ENCODE measurements around the gene RNASEH2A. TPM values are rescaled to one million over a fixed set of nuclear protein-coding genes. Genes with fewer than 3 reads are reported as not detected.

The RNASEH2A gene
- total and polyA plus RNA-seq, 2 of the 13 experiments (the other 11 are each of a cell fraction or from before 2014, with no cell fraction given) = 25.1 to 35.8 TPM

GRCh38 chr19:12770922-12771321 lies 35.5 kb upstream of the RNASEH2A start:
- ChIA-PET POLR2A (interaction anchor here (1.1 kb wide), 1 partner anchor 20 kb away, joined by 3 read pairs; the partner anchor contains the start of gene JUNB), CTCF (ENCODE audit: low intra/inter-chr PET ratio, low total read pairs) (no interaction called here)
- Histone ChIP-seq H3K4me1 (ENCODE audit: insufficient read depth, low read length) (peaks cover 8% of the 10 kb centered on the region), H3K9me3 (ENCODE audit: low read length) (no peaks in the 10 kb centered on the region), H2AFZ (ENCODE audit: low read length) (no peak overlapping the region), H3K36me3 (replicated peaks in 1 of 2; ENCODE audit: control insufficient read depth in 1 of 2, insufficient read depth in 2 of 2, low read length in 2 of 2) (no peaks in the 10 kb centered on the region), H3K4me3 (replicated peaks in 1 of 3; ENCODE audit: insufficient read depth in 1 of 3, low read depth in 2 of 3, low read length in 3 of 3) (no peak overlapping the region), H3K27ac (ENCODE audit: extremely low read length, insufficient read depth, low read length) (no peak overlapping the region), H3K9ac (ENCODE audit: insufficient read depth, low read depth, low read length) (no peak overlapping the region), H4K20me1 (ENCODE audit: insufficient read depth, low read length) (no peaks in the 10 kb centered on the region), H3K27me3 (ENCODE audit: control insufficient read depth in 1 of 2, insufficient read depth in 2 of 2, low read length in 2 of 2) (no peaks in the 10 kb centered on the region), H3K79me2 (ENCODE audit: insufficient read depth, low read length) (no peaks in the 10 kb centered on the region), H3K4me2 (ENCODE audit: low read depth, low read length) (no peak overlapping the region)
- in situ Hi-C loops (cut with HindIII; ENCODE audit: extremely low pct_ligation_motif_present, low pct_unique_long_range_greater_than_20kb) = loop anchor here (5.0 kb wide), 1 partner anchor 66 kb away; the partner anchor contains the start of gene MAST1
- WGBS (ENCODE audit: low lambda C conversion rate) = 98% methylated on average over 8 of the region's 13 CpGs
- DNase-seq (ENCODE audit: low spot score) (no peak), FAIRE-seq (no peak), ATAC-seq (no peak)
- intact Hi-C loops (cut with micrococcal nuclease; ENCODE audit: unreplicated experiment) = no loop called here
- BruUV-seq (replicated peaks) = no TSS peak
- no peak for TF ChIP-seq TFAP4 (IDR thresholded peaks at IDR 0.05; ENCODE audit: borderline replicate concordance, low read depth)
- no peak for TF ChIP-seq ZNF343 (CRISPR knock-in tag; IDR thresholded peaks at IDR 0.05)
- TF ChIP-seq ZBTB14 (CRISPR knock-in tag; IDR thresholded peaks at IDR 0.05) = no peak
- no peak for TF ChIP-seq RAD21 (CRISPR knock-in tag; IDR thresholded peaks at IDR 0.05)
- no peak for TF ChIP-seq ZNF180 (CRISPR knock-in tag; IDR thresholded peaks at IDR 0.05; ENCODE audit: borderline replicate concordance, low read depth)
- no peak for TF ChIP-seq FLYWCH1 (CRISPR knock-in tag; IDR thresholded peaks at IDR 0.05)
- TF ChIP-seq ZNF317 (CRISPR knock-in tag; IDR thresholded peaks at IDR 0.05) = no peak
- no peak for TF ChIP-seq MYC (CRISPR knock-in tag; IDR thresholded peaks at IDR 0.05; ENCODE audit: borderline replicate concordance)
- TF ChIP-seq BCL6 (CRISPR knock-in tag; IDR thresholded peaks at IDR 0.05) = no peak
- TF ChIP-seq ATF5 (CRISPR knock-in tag; IDR thresholded peaks at IDR 0.05; ENCODE audit: low read depth) = no peak
- no peak for TF ChIP-seq HNF4G (IDR thresholded peaks at IDR 0.05; ENCODE audit: borderline replicate concordance, low read depth, low read length)
- TF ChIP-seq HNF4G (CRISPR knock-in tag; IDR thresholded peaks at IDR 0.05; ENCODE audit: borderline replicate concordance, low read depth) = no peak
- TF ChIP-seq ZNF543 (CRISPR knock-in tag; IDR thresholded peaks at IDR 0.05) = no peak
- no peak for TF ChIP-seq KDM5B (CRISPR knock-in tag; IDR thresholded peaks at IDR 0.05; ENCODE audit: borderline replicate concordance)
- no peak for TF ChIP-seq ZXDC (CRISPR knock-in tag; IDR thresholded peaks at IDR 0.05)
- no peak for TF ChIP-seq SATB2 (CRISPR knock-in tag; IDR thresholded peaks at IDR 0.05)
- TF ChIP-seq BRD4 (CRISPR knock-in tag; IDR thresholded peaks at IDR 0.05) = no peak
- no peak for TF ChIP-seq FUBP1 (CRISPR knock-in tag; IDR thresholded peaks at IDR 0.05; ENCODE audit: borderline replicate concordance)
